SK-N-SH (cell line): Measurements from ENCODE around the gene MYLK.

ENCODE experiments used
- CHD2 ChIP-seq: fragments of 150-350 bp; IDR thresholded peaks from 2 replicates; pipeline ENCODE4 v1.6.1; 2018; ENCODE audit warnings: low read length; ENCODE audit not compliant: partially characterized antibody
- EP300 ChIP-seq, 2 experiments: IDR thresholded peaks; 2 replicates each; pipeline versions ENCODE4 v1.4.0 to v1.6.1; 2012; ENCODE audit warnings: borderline replicate concordance in 1 of 2, low read depth in 1 of 2, low read length in 1 of 2
- EZH2phosphoT487 ChIP-seq: fragments of 200-600 bp; sonication (generic); IDR thresholded peaks from 2 replicates; pipeline ENCODE4 v1.6.1; 2017; ENCODE audit warnings: low read depth, mixed run types, mild to moderate bottlenecking, antibody characterized with exemption, moderate library complexity, borderline replicate concordance
- GATA2 ChIP-seq: sonication (generic); formaldehyde crosslinking; IDR thresholded peaks from 2 replicates; pipeline ENCODE4 v1.5.0; 2020; ENCODE audit warnings: mild to moderate bottlenecking, missing genetic modification reagents
- MAX ChIP-seq: IDR thresholded peaks from 2 replicates; pipeline ENCODE4 v1.4.0; 2012; ENCODE audit warnings: low read depth
- NFIC ChIP-seq: IDR thresholded peaks from 2 replicates; pipeline ENCODE4 v1.4.0; 2012; ENCODE audit warnings: borderline replicate concordance
- POLR2AphosphoS5 ChIP-seq: IDR thresholded peaks from 2 replicates; pipeline ENCODE4 v1.6.1; 2012; ENCODE audit warnings: low read depth, low read length
- RAD21 ChIP-seq: IDR thresholded peaks from 2 replicates; pipeline ENCODE4 v1.6.1; 2012; ENCODE audit warnings: mild to moderate bottlenecking, low read length
- RFX5 ChIP-seq: IDR thresholded peaks from 2 replicates; pipeline ENCODE4 v1.6.1; 2012; ENCODE audit warnings: mild to moderate bottlenecking, improper control_type of control experiment, low read length
- SIN3A ChIP-seq: IDR thresholded peaks from 2 replicates; pipeline ENCODE4 v1.6.1; 2012; ENCODE audit warnings: low read depth, mild to moderate bottlenecking, low read length, moderate library complexity, borderline replicate concordance
- SMC3 ChIP-seq: IDR thresholded peaks from 2 replicates; pipeline ENCODE4 v1.6.1; 2012; ENCODE audit warnings: low read depth, low read length, improper control_type of control experiment
- TEAD4 ChIP-seq: IDR thresholded peaks from 2 replicates; pipeline ENCODE4 v1.4.0; 2012; ENCODE audit warnings: mild to moderate bottlenecking, borderline replicate concordance; ENCODE audit not compliant: insufficient read depth
- YY1 ChIP-seq: IDR thresholded peaks from 2 replicates; pipeline ENCODE4 v1.4.0; 2012; ENCODE audit warnings: low read depth, mild to moderate bottlenecking
- TF ChIP-seq, protein P1 (sequence below): fragments of 200-600 bp; sonication (generic); IDR thresholded peaks from 2 replicates; pipeline ENCODE4 v1.6.1; 2017; ENCODE audit warnings: antibody characterized with exemption, mild to moderate bottlenecking, moderate library complexity

GRCh38 chr3:123920868-123921267 is 36.7 kb upstream of the MYLK start:
- no peak for TF ChIP-seq EZH2phosphoT487
- TF ChIP-seq, protein P1, sequence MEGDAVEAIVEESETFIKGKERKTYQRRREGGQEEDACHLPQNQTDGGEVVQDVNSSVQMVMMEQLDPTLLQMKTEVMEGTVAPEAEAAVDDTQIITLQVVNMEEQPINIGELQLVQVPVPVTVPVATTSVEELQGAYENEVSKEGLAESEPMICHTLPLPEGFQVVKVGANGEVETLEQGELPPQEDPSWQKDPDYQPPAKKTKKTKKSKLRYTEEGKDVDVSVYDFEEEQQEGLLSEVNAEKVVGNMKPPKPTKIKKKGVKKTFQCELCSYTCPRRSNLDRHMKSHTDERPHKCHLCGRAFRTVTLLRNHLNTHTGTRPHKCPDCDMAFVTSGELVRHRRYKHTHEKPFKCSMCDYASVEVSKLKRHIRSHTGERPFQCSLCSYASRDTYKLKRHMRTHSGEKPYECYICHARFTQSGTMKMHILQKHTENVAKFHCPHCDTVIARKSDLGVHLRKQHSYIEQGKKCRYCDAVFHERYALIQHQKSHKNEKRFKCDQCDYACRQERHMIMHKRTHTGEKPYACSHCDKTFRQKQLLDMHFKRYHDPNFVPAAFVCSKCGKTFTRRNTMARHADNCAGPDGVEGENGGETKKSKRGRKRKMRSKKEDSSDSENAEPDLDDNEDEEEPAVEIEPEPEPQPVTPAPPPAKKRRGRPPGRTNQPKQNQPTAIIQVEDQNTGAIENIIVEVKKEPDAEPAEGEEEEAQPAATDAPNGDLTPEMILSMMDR: no peak
- no peak for TF ChIP-seq GATA2 (CRISPR knock-in tag)
- no peak for TF ChIP-seq CHD2
- no peak for TF ChIP-seq SMC3
- no peak for TF ChIP-seq MAX
- no peak for TF ChIP-seq POLR2AphosphoS5
- TF ChIP-seq SIN3A: no peak
- TF ChIP-seq YY1: no peak
- TF ChIP-seq TEAD4: no peak
- no peak for TF ChIP-seq RFX5
- TF ChIP-seq NFIC: no peak
- TF ChIP-seq EP300 (IDR thresholded peaks at IDR 0.05; ENCODE audit: borderline replicate concordance in 1 of 2, low read depth in 1 of 2, low read length in 1 of 2): no peak
- no peak for TF ChIP-seq RAD21
